ENCODE results near the gene APCDD1. TPM values are rescaled to one million over a fixed set of nuclear protein-coding genes. Genes with fewer than 3 reads are reported as not detected.

The APCDD1 gene
- total and polyA plus RNA-seq, 2 experiments from 2014 or later, result 0.31 to 1.0 TPM

- TF ChIP-seq ZNF462 (CRISPR knock-in tag; IDR thresholded peaks at IDR 0.05) (no peak), CREB1 (CRISPR knock-in tag; IDR thresholded peaks at IDR 0.05; ENCODE audit: low read depth) (no peak), ETS1 (IDR thresholded peaks at IDR 0.05) (no peak), REST (IDR thresholded peaks at IDR 0.05; ENCODE audit: unreplicated experiment) (no peak), JUNB (IDR thresholded peaks at IDR 0.05; ENCODE audit: unreplicated experiment) (no peak), EZH2 (IDR thresholded peaks at IDR 0.05; ENCODE audit: low read depth, unreplicated experiment) (no peak)
Measured at GRCh38 chr18:10417191-10417590, 37.2 kb upstream of the APCDD1 start (continued).

All from GM23338 (cell line).